DOHH2 (cell line): Measurements from ENCODE around the gene GPX6.
"Not testable (repeated sequence)": the region's sequence is repeated elsewhere in the genome, so short reads cannot be mapped to it uniquely, and the experiment has no call there.

ENCODE experiments used
- H3F3A ChIP-seq: fragments of 200-600 bp; sonication (generic), shearing (Covaris generic); 2 replicates; pipeline ENCODE4 v1.6.0; 2016; ENCODE audit warnings: antibody characterized with exemption, mild to moderate bottlenecking; ENCODE audit not compliant: control insufficient read depth, insufficient read depth
- H3K27ac ChIP-seq: fragments of 200-600 bp; sonication (generic); 2 replicates; pipeline ENCODE4 v1.5.1; 2014; ENCODE audit warnings: low read depth, mild to moderate bottlenecking, low read length, moderate library complexity
- H3K27me3 ChIP-seq: fragments of 200-600 bp; sonication (generic); 2 replicates; pipeline ENCODE4 v1.6.1; 2014; ENCODE audit warnings: mild to moderate bottlenecking, low read length, mixed read lengths; ENCODE audit not compliant: control insufficient read depth
- H3K36me3 ChIP-seq: fragments of 200-600 bp; sonication (generic); 2 replicates; pipeline ENCODE4 v1.6.1; 2014; ENCODE audit warnings: mild to moderate bottlenecking, low read length, moderate library complexity, mixed read lengths; ENCODE audit not compliant: control insufficient read depth
- H3K4me1 ChIP-seq: fragments of 200-600 bp; sonication (generic); 2 replicates; pipeline ENCODE4 v1.6.1; 2014; ENCODE audit warnings: mild to moderate bottlenecking, low read length, mixed read lengths; ENCODE audit not compliant: control insufficient read depth
- H3K4me2 ChIP-seq: fragments of 200-600 bp; sonication (generic); 2 replicates; pipeline ENCODE4 v1.6.0; 2014; ENCODE audit warnings: mild to moderate bottlenecking, low read length, moderate library complexity
- H3K4me3 ChIP-seq: fragments of 200-600 bp; sonication (generic); 2 replicates; pipeline ENCODE4 v1.5.1; 2014; ENCODE audit warnings: mild to moderate bottlenecking, low read length, mixed read lengths
- H3K79me2 ChIP-seq: fragments of 200-600 bp; sonication (generic); 2 replicates; pipeline ENCODE4 v1.6.1; 2014; ENCODE audit warnings: mild to moderate bottlenecking, low read length, mixed read lengths; ENCODE audit not compliant: control insufficient read depth
- H3K9me2 ChIP-seq: fragments of 200-600 bp; sonication (generic); replicated peaks from 2 replicates; pipeline ENCODE4 v1.6.1; 2014; ENCODE audit warnings: mild to moderate bottlenecking, low read length, mixed read lengths; ENCODE audit not compliant: control insufficient read depth
- H3K9me3 ChIP-seq: fragments of 200-600 bp; sonication (generic); 2 replicates; pipeline ENCODE4 v1.6.1; 2014; ENCODE audit warnings: antibody characterized with exemption, low read length, mixed read lengths; ENCODE audit not compliant: control insufficient read depth, insufficient read depth
- H4K20me1 ChIP-seq: fragments of 200-600 bp; sonication (generic); 2 replicates; pipeline ENCODE4 v1.6.0; 2014; ENCODE audit warnings: low read depth, mild to moderate bottlenecking, antibody characterized with exemption, low read length, moderate library complexity; ENCODE audit not compliant: control insufficient read depth, insufficient read depth
- EZH2phosphoT487 ChIP-seq: fragments of 200-600 bp; sonication (generic); IDR thresholded peaks from 2 replicates; pipeline ENCODE4 v1.6.1; 2017; ENCODE audit warnings: borderline replicate concordance, mild to moderate bottlenecking, antibody characterized with exemption, low read length, moderate library complexity, mixed read lengths
- TF ChIP-seq, protein P1 (sequence below): fragments of 200-600 bp; sonication (generic); IDR thresholded peaks from one replicate; pipeline ENCODE4 v1.5.1; 2014; ENCODE audit warnings: antibody characterized with exemption, mild to moderate bottlenecking, low read depth, low read length; ENCODE audit not compliant: poor library complexity, severe bottlenecking

Gene GPX6

DNA sequence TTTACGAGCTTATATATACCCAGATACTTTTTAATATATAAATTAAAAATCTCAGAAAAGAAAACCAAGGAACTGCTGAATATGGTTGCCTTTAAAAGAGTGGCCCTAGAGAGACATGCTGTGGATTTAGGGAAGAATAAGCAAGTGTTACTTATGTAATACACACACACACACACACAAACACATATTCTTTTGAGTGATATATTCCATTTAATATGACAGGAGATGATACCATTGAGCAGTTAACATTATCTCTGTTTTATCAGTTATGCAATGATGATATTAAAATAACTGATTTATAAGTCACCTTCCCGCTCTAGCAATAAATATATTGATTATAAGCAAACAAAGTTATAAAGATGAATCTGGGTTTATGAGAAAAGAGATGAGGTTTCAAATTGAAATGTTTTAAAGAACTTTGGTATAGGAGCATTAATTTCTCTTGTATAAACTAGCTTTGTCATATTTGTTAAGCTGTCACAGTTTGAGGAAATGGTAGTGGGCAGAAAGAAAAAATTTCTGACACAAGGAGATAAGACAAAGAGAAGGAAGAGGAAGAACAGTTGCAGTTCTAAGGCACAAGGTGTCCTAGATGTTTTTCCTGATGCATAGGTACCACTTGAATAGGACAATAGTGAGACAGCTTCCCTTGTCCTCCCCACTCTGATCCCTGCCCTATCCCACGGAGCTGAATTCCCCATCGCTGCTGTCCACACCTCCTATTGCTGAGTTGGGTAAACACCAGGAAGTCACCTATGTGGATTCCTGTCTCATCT is 36.5 kb upstream of the GPX6 start:
- H3K27ac ChIP-seq, result no peak overlapping the region
- H3K4me1 ChIP-seq, result no peaks in the 10 kb centered on the region
- no peaks in the 10 kb centered on the region for H3K9me3 ChIP-seq
- H3K27me3 ChIP-seq, result peaks cover 23% of the 10 kb centered on the region
- no peaks in the 10 kb centered on the region for H3K79me2 ChIP-seq
- H4K20me1 ChIP-seq, result no peaks in the 10 kb centered on the region
- H3K4me2 ChIP-seq, result no peak overlapping the region
- H3K9me2 ChIP-seq, result no peaks in the 10 kb centered on the region
- no peaks in the 10 kb centered on the region for H3F3A ChIP-seq
- TF ChIP-seq, protein P1, sequence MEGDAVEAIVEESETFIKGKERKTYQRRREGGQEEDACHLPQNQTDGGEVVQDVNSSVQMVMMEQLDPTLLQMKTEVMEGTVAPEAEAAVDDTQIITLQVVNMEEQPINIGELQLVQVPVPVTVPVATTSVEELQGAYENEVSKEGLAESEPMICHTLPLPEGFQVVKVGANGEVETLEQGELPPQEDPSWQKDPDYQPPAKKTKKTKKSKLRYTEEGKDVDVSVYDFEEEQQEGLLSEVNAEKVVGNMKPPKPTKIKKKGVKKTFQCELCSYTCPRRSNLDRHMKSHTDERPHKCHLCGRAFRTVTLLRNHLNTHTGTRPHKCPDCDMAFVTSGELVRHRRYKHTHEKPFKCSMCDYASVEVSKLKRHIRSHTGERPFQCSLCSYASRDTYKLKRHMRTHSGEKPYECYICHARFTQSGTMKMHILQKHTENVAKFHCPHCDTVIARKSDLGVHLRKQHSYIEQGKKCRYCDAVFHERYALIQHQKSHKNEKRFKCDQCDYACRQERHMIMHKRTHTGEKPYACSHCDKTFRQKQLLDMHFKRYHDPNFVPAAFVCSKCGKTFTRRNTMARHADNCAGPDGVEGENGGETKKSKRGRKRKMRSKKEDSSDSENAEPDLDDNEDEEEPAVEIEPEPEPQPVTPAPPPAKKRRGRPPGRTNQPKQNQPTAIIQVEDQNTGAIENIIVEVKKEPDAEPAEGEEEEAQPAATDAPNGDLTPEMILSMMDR, result no peak
- TF ChIP-seq EZH2phosphoT487, result no peak
- no peaks in the 10 kb centered on the region for H3K36me3 ChIP-seq
- no peak overlapping the region for H3K4me3 ChIP-seq

DNA sequence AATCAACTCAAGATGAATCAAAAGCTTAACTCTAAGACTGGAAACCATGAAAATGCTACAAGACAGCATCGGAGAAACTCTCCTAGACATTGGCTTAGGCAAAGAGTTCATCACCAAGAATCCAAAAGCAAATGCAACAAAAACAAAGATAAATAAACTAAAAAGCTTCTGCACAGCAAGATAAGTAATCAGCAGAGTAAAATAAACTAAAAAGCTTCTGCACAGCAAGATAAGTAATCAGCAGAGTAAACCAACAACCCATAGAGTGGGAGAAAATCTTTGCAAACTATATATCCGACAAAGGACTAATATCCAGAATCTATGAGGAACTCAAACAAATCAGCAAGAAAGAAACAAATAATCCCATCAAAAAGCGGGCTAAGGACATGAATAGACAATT is 31.4 kb upstream of the GPX6 start:
- H3K79me2 ChIP-seq, H3K27ac ChIP-seq, H4K20me1 ChIP-seq, H3K9me2 ChIP-seq, H3K9me3 ChIP-seq, H3K36me3 ChIP-seq, H3K4me2 ChIP-seq, H3K4me3 ChIP-seq, H3K27me3 ChIP-seq: not testable (repeated sequence)
- H3K4me1 ChIP-seq, result peaks cover 21% of the 10 kb centered on the region
- H3F3A ChIP-seq, result peaks cover 12% of the 10 kb centered on the region

DNA sequence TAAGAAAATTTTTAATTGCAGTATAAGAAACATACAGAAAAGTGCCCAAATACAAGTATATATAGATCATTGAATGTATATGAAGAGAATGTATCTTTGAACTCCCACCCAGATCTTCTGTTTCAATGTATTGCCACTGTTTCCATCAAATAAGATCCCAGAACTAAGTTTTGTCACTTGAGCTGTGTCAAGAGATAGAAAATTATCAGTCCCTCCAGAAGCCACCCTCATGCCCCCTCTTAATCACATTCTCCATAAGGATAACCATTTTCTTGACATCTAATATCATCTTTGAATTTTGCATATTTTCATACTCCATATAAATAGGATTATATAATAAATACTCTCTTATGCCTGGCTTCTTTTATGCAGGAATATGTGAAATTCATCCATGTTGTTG is 30.4 kb upstream of the GPX6 start:
- no peaks in the 10 kb centered on the region for H3K9me3 ChIP-seq

More for the DNA sequence above, 30.4 kb upstream of the GPX6 start:
- no peaks in the 10 kb centered on the region for H3K79me2 ChIP-seq
- H3K27me3 ChIP-seq, result 0 out of 2 replicates have a peak, but pooled peaks cover 4% of the 10 kb centered on the region
- H3K4me1 ChIP-seq, result peaks cover 21% of the 10 kb centered on the region
- H3K9me2 ChIP-seq, result no peaks in the 10 kb centered on the region
- no peaks in the 10 kb centered on the region for H3K36me3 ChIP-seq
- H3F3A ChIP-seq, result peaks cover 12% of the 10 kb centered on the region
- TF ChIP-seq, protein P1, result no peak
- TF ChIP-seq EZH2phosphoT487, result no peak
- no peak overlapping the region for H3K4me3 ChIP-seq
- no peak overlapping the region for H3K27ac ChIP-seq
- H3K4me2 ChIP-seq, result no peak overlapping the region
- H4K20me1 ChIP-seq, result no peaks in the 10 kb centered on the region
